Measurements from ENCODE around the gene RNF214. TPM values are rescaled to one million over a fixed set of nuclear protein-coding genes. Genes with fewer than 3 reads are reported as not detected.

Gene RNF214
- 10.9 and 12.3 TPM in 2 replicates for total RNA-seq (2014; rRNA removed; shearing (Covaris generic))

DNA sequence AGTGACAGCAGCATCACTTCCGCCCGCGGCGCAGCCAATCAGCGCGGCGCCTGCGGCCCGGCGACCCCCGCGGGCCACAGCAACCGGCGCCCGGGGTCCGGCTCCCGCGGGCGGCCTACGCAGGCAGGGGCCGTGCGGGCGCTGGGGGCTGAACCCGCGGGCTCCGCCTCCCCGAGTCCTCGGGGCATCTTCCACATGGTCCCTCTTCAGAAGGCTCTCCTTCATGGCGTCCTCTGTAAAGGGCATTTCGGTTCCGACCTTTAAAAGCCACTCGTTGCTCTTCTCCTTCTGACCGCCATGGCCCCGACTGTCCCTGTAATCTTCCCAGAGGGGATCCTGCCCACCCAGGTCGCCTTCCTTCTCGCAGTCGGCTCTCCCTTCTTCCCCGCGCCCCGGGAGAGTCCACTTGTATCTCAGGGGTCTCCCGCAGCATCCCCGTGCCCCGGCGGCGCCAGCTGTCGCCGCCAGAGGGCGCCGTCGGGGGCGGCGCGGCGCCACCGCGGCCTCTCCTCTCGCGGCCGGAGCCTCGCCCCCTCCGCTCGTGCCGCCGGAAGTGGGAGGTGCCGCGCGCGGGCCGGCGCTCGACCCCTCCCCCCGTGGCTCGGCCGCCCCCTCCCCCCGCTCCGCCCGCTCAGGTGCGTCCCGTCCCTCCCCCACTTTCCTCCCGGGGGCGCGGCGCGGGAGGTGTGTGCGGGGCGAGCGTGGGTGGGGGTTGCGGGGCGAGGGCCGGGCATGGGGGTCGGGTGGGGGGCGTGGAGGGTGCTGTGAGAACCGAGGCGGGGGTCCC lies at the start of gene RNF214:
TSS of gene RNF214 (plus strand) at position 580 of the 787 bp plus-strand sequence. CDS start 1,602 bp downstream, outside the sequence.

DNA sequence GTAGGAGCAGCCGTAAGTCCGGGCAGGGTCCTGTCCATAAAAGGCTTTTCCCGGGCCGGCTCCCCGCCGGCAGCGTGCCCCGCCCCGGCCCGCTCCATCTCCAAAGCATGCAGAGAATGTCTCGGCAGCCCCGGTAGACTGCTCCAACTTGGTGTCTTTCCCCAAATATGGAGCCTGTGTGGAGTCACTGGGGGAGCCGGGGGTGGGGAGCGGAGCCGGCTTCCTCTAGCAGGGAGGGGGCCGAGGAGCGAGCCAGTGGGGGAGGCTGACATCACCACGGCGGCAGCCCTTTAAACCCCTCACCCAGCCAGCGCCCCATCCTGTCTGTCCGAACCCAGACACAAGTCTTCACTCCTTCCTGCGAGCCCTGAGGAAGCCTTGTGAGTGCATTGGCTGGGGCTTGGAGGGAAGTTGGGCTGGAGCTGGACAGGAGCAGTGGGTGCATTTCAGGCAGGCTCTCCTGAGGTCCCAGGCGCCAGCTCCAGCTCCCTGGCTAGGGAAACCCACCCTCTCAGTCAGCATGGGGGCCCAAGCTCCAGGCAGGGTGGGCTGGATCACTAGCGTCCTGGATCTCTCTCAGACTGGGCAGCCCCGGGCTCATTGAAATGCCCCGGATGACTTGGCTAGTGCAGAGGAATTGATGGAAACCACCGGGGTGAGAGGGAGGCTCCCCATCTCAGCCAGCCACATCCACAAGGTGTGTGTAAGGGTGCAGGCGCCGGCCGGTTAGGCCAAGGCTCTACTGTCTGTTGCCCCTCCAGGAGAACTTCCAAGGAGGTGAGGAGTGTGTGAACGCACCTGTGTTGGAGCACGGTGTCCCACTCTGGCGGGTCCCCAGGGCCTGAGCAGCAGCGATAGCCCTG lies 33.2 kb upstream of the RNF214 start, which contains the start of gene TAGLN:
TSS of gene TAGLN (plus strand) at position 318 of the 863 bp plus-strand sequence. CDS start 3,644 bp downstream, outside the sequence.

DNA sequence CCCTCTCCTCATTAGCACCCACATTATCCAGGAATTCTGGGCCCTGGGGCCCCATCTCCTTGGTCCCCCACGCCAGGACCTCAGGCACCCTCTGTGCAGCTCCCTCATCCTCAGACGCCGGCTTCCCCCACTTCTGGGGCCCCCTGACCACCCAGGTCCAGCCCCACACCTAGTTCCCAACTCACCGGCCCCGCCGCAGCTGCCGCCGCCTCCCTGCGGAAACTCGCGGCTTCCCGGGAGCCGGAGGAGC lies 704 bp upstream of the RNF214 start, which contains the start of gene PCSK7:
TSS of gene PCSK7 (minus strand) at position 232 of the 250 bp plus-strand sequence. CDS start 2,229 bp downstream, outside the sequence.

DNA sequence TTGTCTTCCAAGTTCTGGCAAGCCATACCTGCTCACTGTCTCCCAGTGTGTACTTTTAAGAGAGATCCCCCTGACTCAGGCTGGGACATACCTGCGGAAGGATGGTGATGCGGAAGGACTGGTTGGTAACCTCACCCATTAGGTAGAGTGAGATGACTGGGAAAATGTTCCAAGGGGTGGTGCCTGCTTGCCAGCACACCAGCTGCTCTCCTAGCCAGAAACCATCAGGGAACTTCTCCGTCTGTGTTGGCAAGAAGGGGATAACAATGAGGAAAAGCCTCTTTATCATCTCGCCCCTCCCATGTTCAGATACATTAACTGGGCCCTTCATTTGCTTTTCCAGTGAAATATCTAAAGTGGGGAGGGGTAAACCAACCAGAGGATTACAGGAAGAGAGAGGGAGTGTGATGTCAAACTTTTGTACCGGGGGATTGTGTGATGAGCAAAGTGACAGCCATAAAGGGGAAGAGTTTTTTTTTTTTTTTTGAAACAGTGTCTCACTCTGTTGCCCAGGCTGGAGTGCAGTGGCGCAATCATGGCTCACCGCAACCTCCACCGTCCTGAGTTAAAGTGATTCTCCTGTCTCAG lies 58.4 kb downstream of the RNF214 start, which contains the start of gene BACE1-AS:
TSS of gene BACE1-AS (plus strand) at position 538 of the 588 bp plus-strand sequence.

DNA sequence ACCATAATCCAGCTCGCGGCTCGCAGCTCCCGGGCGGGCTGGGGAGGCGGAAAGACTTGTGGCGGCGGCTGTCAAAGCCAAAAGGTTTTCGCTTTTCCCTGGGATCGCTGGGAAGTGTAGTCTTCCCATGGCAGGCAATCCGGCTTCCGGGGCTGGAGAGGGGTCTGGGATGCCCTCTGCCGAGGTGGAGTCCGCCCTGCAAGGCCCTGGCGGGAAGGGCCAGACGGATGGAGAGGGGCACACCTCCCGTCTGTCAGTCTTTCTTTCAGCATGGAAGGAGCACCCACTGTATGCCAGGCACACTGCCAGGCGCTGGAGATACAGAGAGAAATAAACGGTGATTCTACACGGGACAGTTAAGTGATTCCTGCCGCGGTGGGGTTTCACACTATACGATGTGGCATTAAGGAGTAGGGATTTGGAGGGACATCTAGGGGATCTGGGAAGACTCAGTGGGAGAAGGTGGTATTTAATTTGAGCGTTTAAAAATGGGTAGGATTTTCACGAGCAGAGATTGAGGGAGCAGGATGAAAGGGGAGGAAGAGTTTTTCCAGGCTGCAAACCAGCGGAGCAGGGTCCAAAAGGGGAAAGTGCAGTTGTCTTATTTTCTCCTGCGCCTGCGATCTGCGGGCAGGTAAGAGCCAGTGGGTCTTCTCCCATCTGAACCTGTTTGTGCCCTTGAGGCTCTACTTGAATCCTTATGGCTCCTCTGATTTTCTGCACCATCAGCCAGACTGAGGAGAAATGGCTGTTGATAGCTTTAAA lies 83.9 kb downstream of the RNF214 start, which contains the start of gene BACE1:
TSS of gene BACE1 (minus strand) at position 60 of the 765 bp plus-strand sequence. CDS start 461 bp downstream, outside the sequence.

DNA sequence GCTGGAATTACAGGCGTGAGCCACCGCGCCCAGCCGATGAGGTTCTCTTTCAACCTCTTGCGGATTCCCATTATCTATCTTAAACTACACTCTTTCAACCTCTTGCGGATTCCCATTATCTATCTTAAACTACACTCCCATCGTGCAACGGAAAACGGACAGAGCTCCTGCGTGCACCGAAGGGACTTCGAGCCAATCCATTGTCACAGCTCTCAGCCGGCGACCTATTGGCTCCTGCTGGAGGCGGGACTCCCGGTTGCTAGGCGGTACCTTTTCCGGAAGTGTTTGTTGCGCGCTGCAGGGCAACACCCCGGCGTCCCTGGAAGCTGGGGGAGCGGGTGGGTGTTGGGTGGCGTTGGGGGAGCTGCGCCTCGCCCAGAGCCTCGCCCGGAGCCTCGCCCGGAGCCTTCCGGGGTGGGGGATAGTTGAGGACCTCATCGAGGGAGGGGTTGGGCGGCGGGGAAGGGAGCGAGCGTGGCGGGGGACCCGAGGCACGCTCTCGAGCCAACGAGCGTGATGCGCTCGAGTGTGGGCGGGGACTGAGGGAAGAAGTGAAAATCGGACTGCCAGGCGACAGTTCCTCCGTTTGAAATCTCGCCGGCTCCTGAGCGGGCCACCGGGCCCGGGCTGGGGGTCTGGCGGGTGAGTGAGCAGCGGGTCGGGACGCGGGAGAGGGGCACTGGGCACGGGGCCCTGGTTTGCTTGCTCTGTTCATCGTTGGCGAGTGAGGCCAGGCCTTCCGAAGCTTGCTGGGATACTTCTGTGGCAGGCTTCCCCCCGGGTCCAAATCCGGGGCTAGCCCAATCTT lies 95.3 kb downstream of the RNF214 start, which contains the start of gene CEP164:
TSS of gene CEP164 (plus strand) at position 288 of the 808 bp plus-strand sequence. CDS start 10,733 bp downstream, outside the sequence.

Small RNA genes lying within 50 kb of the gene (small RNA-seq; reads per million reads assigned to genes)
- gene RF00564, result not detected

Other genes with a start within 250 kb of the RNF214 start
- 12.2 and 13.6 TPM in 2 replicates for gene SIK3, start 134.2 kb upstream of the RNF214 start, total RNA-seq (2014; rRNA removed; shearing (Covaris generic))
- 80.2 and 112 TPM in 2 replicates for gene PAFAH1B2, start 88.4 kb upstream of the RNF214 start, total RNA-seq (2014; rRNA removed; shearing (Covaris generic))
- gene SIDT2, start 53.9 kb upstream of the RNF214 start, total RNA-seq (2014; rRNA removed; shearing (Covaris generic)), result 13.7 and 21.2 TPM in 2 replicates
- 4.1 and 7.0 TPM in 2 replicates for gene TAGLN, start 33.3 kb upstream of the RNF214 start, total RNA-seq (2014; rRNA removed; shearing (Covaris generic))
- gene PCSK7, start 598 bp upstream of the RNF214 start, total RNA-seq (2014; rRNA removed; shearing (Covaris generic)), result 41.5 and 46.0 TPM in 2 replicates
- gene BACE1-AS, start 58.7 kb downstream of the RNF214 start, total RNA-seq (2014; rRNA removed; shearing (Covaris generic)), result 3.3 and 4.1 TPM in 2 replicates
- gene BACE1, start 83.6 kb downstream of the RNF214 start, total RNA-seq (2014; rRNA removed; shearing (Covaris generic)), result 17.3 and 25.3 TPM in 2 replicates
- gene CEP164, start 95.2 kb downstream of the RNF214 start, total RNA-seq (2014; rRNA removed; shearing (Covaris generic)), result 57.0 and 66.1 TPM in 2 replicates